KBM-7 (cell line): ENCODE data around the gene APOM.

Experiments used
- DNase-seq: peaks from one replicate; pipeline ENCODE4 v3.0.0-alpha.2; 2015
- in situ Hi-C: fragments of 300-500 bp; cut with MboI; formaldehyde crosslinking; loops from 2 replicates; pipeline ENCODE4 v1.14.3; 2020; ENCODE audit warnings: low sequenced_read_pairs, low pct_unique_long_range_greater_than_20kb, mixed read lengths

Gene APOM

GRCh38 chr6:31652925-31653724, 2.6 kb upstream of the APOM start:
- DNase-seq: no peak
- in situ Hi-C loops: no loop called here

GRCh38 chr6:31654574-31655348, 933 bp upstream of the APOM start:
- DNase-seq: no peak
- in situ Hi-C loops: no loop called here

GRCh38 chr6:31657406-31658157, 1.9 kb downstream of the APOM start:
- no peak for DNase-seq
- in situ Hi-C loops: no loop called here

- in situ Hi-C loops: no loop called here
- DNase-seq: no peak
These were observed 2.5 kb downstream of the APOM start for GRCh38 chr6:31658158-31658688.

GRCh38 chr6:31658983-31659648, 3.4 kb downstream of the APOM start:
- no peak for DNase-seq
- in situ Hi-C loops: no loop called here

GRCh38 chr6:31659649-31660380, 4.1 kb downstream of the APOM start:
- DNase-seq: peak; percentile 36
- in situ Hi-C loops: no loop called here

- DNase-seq: peak; percentile 83
- in situ Hi-C loops: no loop called here
These were observed 4.9 kb downstream of the APOM start, which contains the start of gene C6orf47 for GRCh38 chr6:31660381-31661261. TSS of gene C6orf47 (minus strand) at chr6:31660778. CDS start at chr6:31659947, 831 bp downstream.

GRCh38 chr6:31661262-31662123, 5.8 kb downstream of the APOM start:
- no peak for DNase-seq
- in situ Hi-C loops: no loop called here

GRCh38 chr6:31662124-31662723, 6.5 kb downstream of the APOM start:
- in situ Hi-C loops: no loop called here
- no peak for DNase-seq

GRCh38 chr6:31663126-31663960, 7.6 kb downstream of the APOM start:
- in situ Hi-C loops: no loop called here
- DNase-seq: no peak

- in situ Hi-C loops: no loop called here
- DNase-seq: no peak
These were observed 8.5 kb downstream of the APOM start for GRCh38 chr6:31663961-31664789.

- in situ Hi-C loops: no loop called here
- peak; percentile 91 for DNase-seq
These were observed 9.3 kb downstream of the APOM start, which contains the start of gene GPANK1 for GRCh38 chr6:31664790-31665500. TSS of gene GPANK1 (minus strand) at chr6:31664997. CDS start at chr6:31664478, 519 bp downstream.

- in situ Hi-C loops: no loop called here
- peak; percentile 99 for DNase-seq
These were observed 10.0 kb downstream of the APOM start, which contains the start of gene CSNK2B for GRCh38 chr6:31665501-31666336. TSS of gene CSNK2B (plus strand) at chr6:31666080. CDS start at chr6:31666832, 752 bp downstream.
